Measurements from ENCODE around the gene RAF1. TPM values are rescaled to one million over a fixed set of nuclear protein-coding genes. Genes with fewer than 3 reads are reported as not detected.

The RAF1 gene
- total and polyA plus RNA-seq, 2 of the 8 experiments (the other 6 are each of a cell fraction or from before 2014, with no cell fraction given), result 103 to 118 TPM

DNA sequence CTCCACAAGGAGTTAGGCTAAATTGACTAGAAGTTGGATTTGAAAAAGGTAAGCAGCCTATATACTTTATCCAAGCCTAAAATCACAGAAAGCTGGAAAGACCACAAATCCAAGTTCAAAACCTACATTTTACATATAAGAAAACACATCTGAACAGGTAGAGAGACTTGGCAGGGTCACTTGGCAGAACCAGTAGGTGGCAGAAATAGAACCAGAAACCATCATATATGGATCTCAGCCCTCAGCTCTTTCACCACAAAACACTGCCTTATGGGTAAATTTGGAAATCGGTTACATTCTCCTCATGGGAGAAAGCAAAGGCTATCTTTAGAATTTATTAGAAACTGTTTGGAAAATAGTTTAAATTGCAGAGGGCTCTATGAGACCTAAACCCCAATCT is 62.8 kb downstream of the RAF1 start:
- Histone ChIP-seq H3K4me3 (ENCODE audit: extremely low read depth in 1 of 4, insufficient read depth in 2 of 4, low read depth in 3 of 4, low read length in 4 of 4) (no peak overlapping the region), H3K79me2 (ENCODE audit: control insufficient read depth in 1 of 2, insufficient read depth in 2 of 2, low read length in 2 of 2) (no peaks in the 10 kb centered on the region), H2BK12ac (ENCODE audit: low read depth, low read length) (no peak overlapping the region), H2BK20ac (ENCODE audit: low read length) (no peak overlapping the region), H3K4me1 (replicated peaks in 1 of 4; ENCODE audit: control insufficient read depth in 3 of 4, insufficient read depth in 4 of 4, low read length in 3 of 4) (no peaks in the 10 kb centered on the region), H3K4ac (replicated peaks; ENCODE audit: insufficient read length, low read depth, low read length) (no peak overlapping the region), H3K27ac (ENCODE audit: low read depth, low read length) (no peak overlapping the region), H3K23me2 (ENCODE audit: low read depth, low read length) (no peaks in the 10 kb centered on the region), H3K23ac (ENCODE audit: insufficient read length) (no peak overlapping the region), H4K5ac (ENCODE audit: insufficient read length, low read depth, low read length) (no peak overlapping the region), H2AK5ac (ENCODE audit: low read depth, low read length) (no peak overlapping the region), H3K18ac (ENCODE audit: extremely low read depth, low read length) (no peak overlapping the region), H4K8ac (ENCODE audit: extremely low read depth, insufficient read depth, low read length) (no peak overlapping the region), H3K56ac (replicated peaks; ENCODE audit: insufficient read length, low read depth, low read length) (no peak overlapping the region), H3K79me1 (ENCODE audit: low read depth, low read length) (no peaks in the 10 kb centered on the region; the same call in 1 of the 2 replicates), H2BK5ac (ENCODE audit: low read depth, low read length) (no peak overlapping the region), H2AFZ (ENCODE audit: low read length) (no peak overlapping the region), H4K91ac (replicated peaks; ENCODE audit: insufficient read length, low read length) (no peak overlapping the region), H4K20me1 (replicated peaks in 1 of 2; ENCODE audit: control insufficient read depth in 1 of 2, insufficient read depth in 2 of 2, low read length in 2 of 2) (no peaks in the 10 kb centered on the region), H3K9ac (replicated peaks in 1 of 4; ENCODE audit: extremely low read depth in 1 of 4, low read depth in 3 of 4, low read length in 3 of 4) (no peak overlapping the region), H3K9me3 (ENCODE audit: insufficient read depth in 2 of 2, low read depth in 1 of 2, low read length in 1 of 2) (no peaks in the 10 kb centered on the region), H3K4me2 (ENCODE audit: insufficient read depth in 1 of 2, low read depth in 2 of 2, low read length in 2 of 2) (no peak overlapping the region), H2BK120ac (replicated peaks; ENCODE audit: low read depth, low read length) (no peak overlapping the region), H3K14ac (ENCODE audit: insufficient read length) (no peak overlapping the region), H3K36me3 (ENCODE audit: control insufficient read depth in 2 of 4, insufficient read depth in 4 of 4, low read length in 3 of 4) (peaks cover 15 to 66% (median 43%) of the 10 kb centered on the region in 4 experiments), H3K27me3 (replicated peaks in 1 of 4; ENCODE audit: control insufficient read depth in 3 of 4, extremely low read depth in 1 of 4, insufficient read depth in 3 of 4, low read length in 3 of 4) (no peaks in the 10 kb centered on the region), H2BK15ac (ENCODE audit: low read length) (no peak overlapping the region)
- 92% methylated on average over 1 of the region's 1 CpG; no CpG with 5 or more reads in 1 of the 2 experiments for WGBS, 2 experiments (ENCODE audit: extremely low coverage in 1 of 2, insufficient coverage in 1 of 2, insufficient read length in 1 of 2, insufficient replicate concordance in 2 of 2, low coverage in 1 of 2, low lambda C conversion rate in 2 of 2, missing lambda C conversion rate in 1 of 2)
- ChIA-PET CTCF (ENCODE audit: partially characterized antibody) (interaction anchor here (0.7 to 2.2 kb wide), 4 partner anchors 9 to 119 kb away, joined by 3 to 8 read pairs (median 4); no protein-coding TSS in a partner anchor), POLR2A (ENCODE audit: partially characterized antibody) (interaction anchor here (0.9 kb wide), 1 partner anchor 16 kb away, joined by 3 read pairs; no protein-coding TSS in a partner anchor)
- DNase-seq (ENCODE audit: low read depth in 1 of 2, low spot score in 2 of 2) (no peak), FAIRE-seq (no peak)
- peak; percentile 6 to 16; a peak in 2 of 4 replicates for TF ChIP-seq RAD21 (IDR thresholded peaks at IDR 0.05 in 1 of 2, conservative IDR thresholded peaks at IDR 0.05 in 1 of 2; ENCODE audit: low read depth in 2 of 2, low read length in 2 of 2)
- no peak for TF ChIP-seq MAX (IDR thresholded peaks at IDR 0.05)
